Stimulated activated CD4-positive, alpha-beta T cell treated with anti-CD3 and anti-CD28 coated beads, Interleukin-12 subunit alpha, Interleukin-12 subunit beta, amount 100 ng/mL, for 24 hours (primary cell): ENCODE measurements around the gene CLIC3.
"Not testable (repeated sequence)": the region's sequence is repeated elsewhere in the genome, so short reads cannot be mapped to it uniquely, and the experiment has no call there.

Source experiments
- DNase-seq, 2 experiments: peaks; one replicate each; pipeline ENCODE4 v3.0.0-alpha.2; 2020; ENCODE audit warnings: low read depth in 2 of 2

The CLIC3 gene

GRCh38 chr9:137017071-137017470 is 20.7 kb upstream of the CLIC3 start:
- DNase-seq: no peak

GRCh38 chr9:137016436-137016835 is 20.1 kb upstream of the CLIC3 start:
- DNase-seq: no peak

- no peak for DNase-seq
Measured at GRCh38 chr9:137015976-137016375, 19.6 kb upstream of the CLIC3 start.

- no peak for DNase-seq
Measured at GRCh38 chr9:137015540-137015930, 19.2 kb upstream of the CLIC3 start.

- DNase-seq: no peak
Measured at GRCh38 chr9:137014776-137015539, 18.6 kb upstream of the CLIC3 start.

GRCh38 chr9:137014166-137014565 is 17.8 kb upstream of the CLIC3 start:
- DNase-seq: no peak

GRCh38 chr9:137013571-137013940 is 17.2 kb upstream of the CLIC3 start:
- no peak for DNase-seq

- no peak for DNase-seq
Measured at GRCh38 chr9:137012694-137013570, 16.6 kb upstream of the CLIC3 start.

- DNase-seq: no peak
Measured at GRCh38 chr9:137011907-137012675, 15.7 kb upstream of the CLIC3 start.

- no peak for DNase-seq
Measured at GRCh38 chr9:137011156-137011555, 14.8 kb upstream of the CLIC3 start.

- no peak for DNase-seq
Measured at GRCh38 chr9:137009938-137010732, 13.8 kb upstream of the CLIC3 start.

GRCh38 chr9:137009217-137009616 is 12.8 kb upstream of the CLIC3 start:
- no peak for DNase-seq

- DNase-seq: no peak
Measured at GRCh38 chr9:137008312-137008711, 11.9 kb upstream of the CLIC3 start.

GRCh38 chr9:137007816-137008270 is 11.5 kb upstream of the CLIC3 start:
- no peak for DNase-seq

GRCh38 chr9:137007108-137007815 is 10.9 kb upstream of the CLIC3 start:
- DNase-seq: no peak

GRCh38 chr9:137006116-137007003 is 10.0 kb upstream of the CLIC3 start:
- DNase-seq: no peak

GRCh38 chr9:137004285-137004684 is 7.9 kb upstream of the CLIC3 start:
- not testable (repeated sequence) for DNase-seq

- no peak for DNase-seq
Measured at GRCh38 chr9:137002646-137003041, 6.3 kb upstream of the CLIC3 start.

GRCh38 chr9:137001857-137002645 is 5.7 kb upstream of the CLIC3 start:
- DNase-seq: no peak
